GM18858 (cell line): ENCODE measurements around the gene KLK3.
"Not testable (repeated sequence)": the region's sequence is repeated elsewhere in the genome, so short reads cannot be mapped to it uniquely, and the experiment has no call there.

Experiments
- ATAC-seq: cut with Tn5 transposase; IDR thresholded peaks from one replicate; pipeline ENCODE4 v1.9.1; 2021; ENCODE audit not compliant: unreplicated experiment

Gene KLK3

DNA sequence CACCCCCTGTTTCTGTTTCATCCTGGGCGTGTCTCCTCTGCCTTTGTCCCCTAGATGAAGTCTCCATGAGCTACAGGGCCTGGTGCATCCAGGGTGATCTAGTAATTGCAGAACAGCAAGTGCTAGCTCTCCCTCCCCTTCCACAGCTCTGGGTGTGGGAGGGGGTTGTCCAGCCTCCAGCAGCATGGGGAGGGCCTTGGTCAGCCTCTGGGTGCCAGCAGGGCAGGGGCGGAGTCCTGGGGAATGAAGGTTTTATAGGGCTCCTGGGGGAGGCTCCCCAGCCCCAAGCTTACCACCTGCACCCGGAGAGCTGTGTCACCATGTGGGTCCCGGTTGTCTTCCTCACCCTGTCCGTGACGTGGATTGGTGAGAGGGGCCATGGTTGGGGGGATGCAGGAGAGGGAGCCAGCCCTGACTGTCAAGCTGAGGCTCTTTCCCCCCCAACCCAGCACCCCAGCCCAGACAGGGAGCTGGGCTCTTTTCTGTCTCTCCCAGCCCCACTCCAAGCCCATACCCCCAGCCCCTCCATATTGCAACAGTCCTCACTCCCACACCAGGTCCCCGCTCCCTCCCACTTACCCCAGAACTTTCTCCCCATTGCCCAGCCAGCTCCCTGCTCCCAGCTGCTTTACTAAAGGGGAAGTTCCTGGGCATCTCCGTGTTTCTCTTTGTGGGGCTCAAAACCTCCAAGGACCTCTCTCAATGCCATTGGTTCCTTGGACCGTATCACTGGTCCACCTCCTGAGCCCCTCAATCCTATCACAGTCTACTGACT lies at the start of gene KLK3:
Gene KLK3, plus strand, starts transcription at position 280 of the 775 bp plus-strand sequence. Its CDS starts 41 bp downstream, at position 321.
- ATAC-seq: no peak

DNA sequence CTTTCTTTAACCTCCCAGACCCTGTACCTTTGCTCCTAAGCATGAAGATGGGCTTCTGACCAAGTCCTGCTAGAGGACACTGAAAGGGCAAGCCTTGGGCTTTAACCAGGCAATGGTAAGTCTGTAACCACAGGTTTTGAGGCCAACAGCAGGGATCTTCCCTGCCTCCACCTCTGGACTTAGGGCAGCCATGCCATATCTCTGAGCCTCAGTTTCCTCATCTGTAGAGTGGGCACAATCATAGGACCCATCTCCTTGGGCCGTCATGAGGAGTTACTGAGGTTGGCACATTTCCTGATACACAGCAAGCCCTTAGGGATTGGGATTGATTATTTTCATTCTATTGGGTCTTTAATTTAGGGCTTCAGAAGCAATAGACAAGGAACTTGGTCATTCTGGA lies 45.9 kb upstream of the KLK3 start:
- ATAC-seq: no peak

DNA sequence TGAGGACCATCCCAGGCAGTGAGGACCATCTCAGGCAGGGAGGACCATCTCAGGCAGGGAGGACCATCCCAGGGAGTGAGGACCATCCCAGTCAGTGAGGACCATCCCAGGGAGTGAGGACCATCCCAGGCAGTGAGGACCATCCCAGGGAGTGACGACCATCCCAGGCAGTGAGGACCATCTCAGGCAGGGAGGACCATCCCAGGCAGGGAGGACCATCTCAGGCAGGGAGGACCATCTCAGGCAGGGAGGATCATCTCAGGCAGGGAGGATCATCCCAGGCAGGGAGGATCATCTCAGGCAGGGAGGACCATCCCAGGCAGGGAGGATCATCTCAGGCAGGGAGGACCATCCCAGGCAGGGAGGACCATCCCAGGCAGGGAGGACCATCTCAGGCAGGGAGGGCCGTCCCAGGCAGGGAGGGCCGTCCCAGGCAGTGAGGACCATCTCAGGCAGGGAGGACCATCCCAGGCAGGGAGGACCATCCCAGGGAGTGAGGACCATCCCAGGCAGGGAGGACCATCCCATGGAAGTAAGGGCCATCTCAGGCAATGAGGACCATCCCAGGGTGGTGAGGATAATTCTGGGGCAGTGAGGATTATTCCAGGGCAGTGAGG lies 43.0 kb upstream of the KLK3 start:
- ATAC-seq: not testable (repeated sequence)

- ATAC-seq: no peak
Measured at GRCh38 chr19:50812474-50812873, 42.2 kb upstream of the KLK3 start.

DNA sequence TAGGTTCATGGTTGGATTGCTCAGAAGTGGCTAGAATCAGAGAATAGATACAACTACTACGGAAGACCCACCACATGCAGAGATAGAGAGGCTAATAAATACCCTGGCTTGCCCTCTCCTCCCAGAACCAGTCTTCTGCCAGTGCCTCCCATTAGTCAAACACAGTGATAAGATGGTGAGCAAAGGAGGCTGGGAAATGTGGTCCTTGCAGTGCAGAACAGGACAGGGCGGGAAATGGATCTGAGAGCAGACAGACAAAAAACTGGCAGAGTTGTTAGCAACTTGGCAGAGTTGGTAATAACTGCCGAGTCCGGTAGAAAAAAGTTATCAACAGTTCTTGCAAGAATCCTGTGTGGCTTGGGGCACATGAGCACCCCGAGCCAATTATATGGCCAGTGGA lies 39.8 kb upstream of the KLK3 start:
- ATAC-seq: no peak

- ATAC-seq: no peak
Measured at GRCh38 chr19:50815439-50815838, 39.3 kb upstream of the KLK3 start.

- peak; percentile 27 for ATAC-seq
Measured at GRCh38 chr19:50817941-50818858, 36.5 kb upstream of the KLK3 start.

DNA sequence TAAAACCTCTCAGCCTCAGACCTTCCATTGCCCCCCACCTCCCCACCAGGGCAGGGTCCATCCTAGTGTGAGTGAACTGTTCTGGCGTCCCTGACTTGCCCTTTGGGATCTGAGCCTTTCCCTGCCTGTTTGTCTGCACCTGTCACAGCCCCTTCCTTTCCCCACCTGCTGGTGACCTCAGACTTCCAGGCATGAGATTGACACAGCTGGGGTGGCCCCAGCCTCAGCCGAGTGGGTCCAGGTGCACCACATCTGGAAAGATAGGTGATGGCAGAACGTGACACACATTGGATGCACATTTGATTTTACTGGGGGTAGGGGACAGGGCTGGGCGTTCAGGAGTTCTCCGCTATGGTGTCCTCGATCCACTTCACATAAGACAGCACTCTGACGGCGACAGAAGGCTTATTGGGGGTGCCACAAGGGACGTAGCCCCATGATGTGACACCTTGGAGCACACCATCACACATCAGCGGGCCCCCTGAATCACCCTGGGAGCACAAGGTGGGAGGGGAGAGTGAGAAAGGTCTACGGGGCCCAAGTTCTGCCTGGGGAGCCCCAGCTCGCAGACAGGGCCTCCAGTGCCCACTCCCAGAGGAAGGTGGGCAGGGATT lies 35.7 kb upstream of the KLK3 start:
- no peak for ATAC-seq

GRCh38 chr19:50819636-50820035 lies 35.1 kb upstream of the KLK3 start:
- no peak for ATAC-seq

DNA sequence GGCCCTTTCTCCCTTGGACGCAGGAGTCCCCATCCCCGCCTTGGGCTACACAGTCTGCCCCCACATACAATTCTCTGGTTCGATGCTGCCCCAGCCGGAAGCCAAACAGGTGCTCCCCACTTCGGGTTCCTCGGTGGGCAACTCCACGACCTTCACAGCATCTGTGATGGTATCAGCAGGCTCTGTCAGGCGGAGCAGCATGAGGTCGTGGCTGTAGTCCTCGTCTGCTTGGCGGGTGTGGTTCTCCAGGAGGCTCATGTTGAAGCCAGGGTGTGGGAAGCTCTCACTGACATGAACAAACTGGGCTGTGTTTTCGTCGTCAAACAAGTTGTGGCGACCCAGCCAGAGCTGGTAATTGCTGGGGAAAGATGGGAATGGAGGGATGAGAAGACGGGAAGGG lies 34.6 kb upstream of the KLK3 start:
- ATAC-seq: no peak

- no peak for ATAC-seq
Measured at GRCh38 chr19:50820549-50821247, 34.0 kb upstream of the KLK3 start.

DNA sequence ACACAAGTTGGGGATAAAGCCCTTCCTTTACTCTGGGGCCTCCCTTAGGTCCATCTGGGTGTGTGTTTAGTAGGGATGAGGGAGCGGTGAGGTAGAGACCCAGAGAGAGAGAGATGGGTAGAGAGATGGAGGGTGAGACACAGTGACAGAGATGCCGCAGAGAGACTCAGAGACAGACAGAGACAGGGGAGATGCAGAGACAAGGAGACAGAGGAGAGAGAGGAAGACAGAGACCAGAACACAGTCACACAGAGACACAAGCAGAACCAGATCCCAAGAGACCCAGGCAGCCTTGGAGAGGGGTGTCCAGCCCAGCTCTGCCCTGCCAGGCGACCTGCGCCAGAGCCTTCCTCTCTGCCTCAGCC lies 33.5 kb upstream of the KLK3 start:
- no peak for ATAC-seq

DNA sequence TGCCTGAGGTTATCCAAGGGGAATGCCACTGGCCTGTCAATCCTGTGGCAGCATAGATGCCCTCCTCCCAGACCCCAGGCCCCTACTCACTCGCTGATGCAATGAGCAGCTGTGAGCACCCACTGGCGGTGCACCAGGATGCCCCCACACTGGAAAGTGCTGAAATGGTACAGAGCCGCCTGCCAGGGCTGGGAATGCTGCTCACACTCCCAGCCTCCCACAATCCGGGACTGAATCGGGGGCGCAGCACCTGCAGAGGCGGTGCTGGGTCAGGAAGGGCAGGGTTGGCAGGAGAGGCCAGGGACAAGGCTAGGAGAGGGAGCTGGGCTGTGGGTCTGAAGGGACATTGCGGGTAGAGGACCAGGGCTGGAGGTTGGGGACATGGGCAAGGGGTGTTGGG lies 33.1 kb upstream of the KLK3 start:
- no peak for ATAC-seq

DNA sequence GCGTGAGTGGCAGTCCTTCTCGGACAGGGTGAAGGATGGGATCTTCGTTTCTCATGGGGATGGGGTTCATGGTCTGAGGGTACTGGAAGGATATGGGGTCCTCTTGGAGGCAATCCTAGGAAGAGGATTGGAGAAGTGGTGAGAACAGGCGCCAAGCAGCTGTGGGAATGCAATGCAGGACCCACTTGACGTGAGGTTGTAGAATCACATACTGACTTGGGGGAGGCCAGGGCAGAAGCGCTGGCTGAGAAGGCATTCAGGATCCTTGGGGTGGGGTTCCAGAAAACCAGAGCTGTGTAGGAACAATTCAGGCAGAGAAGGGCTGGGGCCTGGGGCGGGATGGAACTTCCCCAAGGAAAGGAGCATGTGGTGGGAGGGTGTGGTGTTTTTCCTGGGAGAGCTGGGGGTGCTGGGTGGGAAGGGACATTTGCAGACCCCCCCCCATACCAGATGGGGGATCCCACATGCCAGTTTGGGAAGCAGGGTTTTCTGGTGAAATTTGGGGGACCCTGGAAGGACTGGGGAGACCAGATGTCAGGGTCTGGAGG lies 32.0 kb upstream of the KLK3 start:
- ATAC-seq: no peak

- no peak for ATAC-seq
Measured at GRCh38 chr19:50823389-50824042, 31.2 kb upstream of the KLK3 start, which contains the start of gene KLK1. TSS of gene KLK1 (minus strand) at chr19:50823787. CDS start at chr19:50823748, 39 bp downstream.

- no peak for ATAC-seq
Measured at GRCh38 chr19:50826492-50827240, 28.0 kb upstream of the KLK3 start.

DNA sequence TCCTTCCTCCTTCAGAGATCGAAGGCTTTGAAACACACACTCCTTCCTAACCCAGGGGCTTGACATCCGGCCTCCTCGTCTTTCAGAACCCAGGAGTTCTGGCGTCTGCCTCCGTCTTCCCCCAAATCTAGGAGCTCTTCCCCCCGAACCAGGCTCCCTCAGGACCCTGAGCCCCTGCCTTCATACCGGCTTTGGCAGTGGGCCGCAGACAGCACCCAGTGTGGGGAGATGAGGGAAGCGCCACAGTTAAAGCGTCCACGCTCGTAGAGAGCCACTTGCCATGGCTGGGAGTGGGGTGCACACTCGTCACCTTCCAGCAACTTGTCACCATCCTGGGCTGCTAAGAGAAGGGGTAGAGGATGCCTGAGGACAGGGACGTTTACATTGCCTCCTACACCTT lies 27.2 kb upstream of the KLK3 start:
- ATAC-seq: no peak

- ATAC-seq: no peak
Measured at GRCh38 chr19:50829801-50830200, 24.9 kb upstream of the KLK3 start.
